GM21423 (cell line): ENCODE measurements around the gene ARHGAP45.

Source experiments
- ATAC-seq: cut with Tn5 transposase; IDR thresholded peaks from one replicate; pipeline ENCODE4 v1.9.1; 2021; ENCODE audit warnings: mild to moderate bottlenecking, moderate library complexity; ENCODE audit not compliant: unreplicated experiment

ARHGAP45 gene

GRCh38 chr19:1068009-1069001 lies 1.3 kb downstream of the ARHGAP45 start:
- no peak for ATAC-seq

- ATAC-seq = no peak
Measured at GRCh38 chr19:1069009-1069779, 2.2 kb downstream of the ARHGAP45 start.

- ATAC-seq = no peak
Measured at GRCh38 chr19:1070576-1070930, 3.6 kb downstream of the ARHGAP45 start.

- ATAC-seq = no peak
Measured at GRCh38 chr19:1070931-1071791, 4.2 kb downstream of the ARHGAP45 start.

GRCh38 chr19:1072371-1073015 lies 5.5 kb downstream of the ARHGAP45 start:
- ATAC-seq = no peak

- ATAC-seq = no peak
Measured at GRCh38 chr19:1073063-1073955, 6.3 kb downstream of the ARHGAP45 start.

- no peak for ATAC-seq
Measured at GRCh38 chr19:1073956-1074517, 7.1 kb downstream of the ARHGAP45 start.

- peak; percentile 43 for ATAC-seq
Measured at GRCh38 chr19:1074544-1075283, 7.7 kb downstream of the ARHGAP45 start.

- no peak for ATAC-seq
Measured at GRCh38 chr19:1076046-1076386, 9.0 kb downstream of the ARHGAP45 start.

- ATAC-seq = peak; percentile 58
Measured at GRCh38 chr19:1076951-1077350, 10.0 kb downstream of the ARHGAP45 start.

- no peak for ATAC-seq
Measured at GRCh38 chr19:1079566-1080111, 12.7 kb downstream of the ARHGAP45 start.

- no peak for ATAC-seq
Measured at GRCh38 chr19:1080360-1081161, 13.6 kb downstream of the ARHGAP45 start.

- no peak for ATAC-seq
Measured at GRCh38 chr19:1081301-1082164, 14.6 kb downstream of the ARHGAP45 start.

- no peak for ATAC-seq
Measured at GRCh38 chr19:1082165-1082927, 15.4 kb downstream of the ARHGAP45 start.

- ATAC-seq = no peak
Measured at GRCh38 chr19:1082928-1083816, 16.2 kb downstream of the ARHGAP45 start.
